Measurements from ENCODE around the gene ADD1. TPM values are rescaled to one million over a fixed set of nuclear protein-coding genes. Genes with fewer than 3 reads are reported as not detected.

The ADD1 gene
- total and polyA plus RNA-seq, 2 of the 13 experiments (the other 11 are each of a cell fraction or from before 2014, with no cell fraction given), result 73.9 to 122 TPM

- H3K4me2 ChIP-seq (ENCODE audit: low read depth, low read length), result no peak overlapping the region
- FAIRE-seq, result no peak
- peaks cover 2% of the 10 kb centered on the region for H3K79me2 ChIP-seq (ENCODE audit: insufficient read depth, low read length)
- no peak overlapping the region for H2AFZ ChIP-seq (ENCODE audit: low read length)
- H3K9ac ChIP-seq (ENCODE audit: insufficient read depth, low read depth, low read length), result no peak overlapping the region
- peaks cover 24 to 45% of the 10 kb centered on the region in 2 experiments for H3K36me3 ChIP-seq (replicated peaks in 1 of 2; ENCODE audit: control insufficient read depth in 1 of 2, insufficient read depth in 2 of 2, low read length in 2 of 2)
- H3K9me3 ChIP-seq (ENCODE audit: low read length), result no peaks in the 10 kb centered on the region
- H3K4me1 ChIP-seq (ENCODE audit: insufficient read depth, low read length), result no peaks in the 10 kb centered on the region
- in situ Hi-C loops (cut with HindIII; ENCODE audit: extremely low pct_ligation_motif_present, low pct_unique_long_range_greater_than_20kb) (no loop called here), intact Hi-C loops (cut with micrococcal nuclease; ENCODE audit: unreplicated experiment) (no loop called here)
- no peak overlapping the region for H3K27ac ChIP-seq (ENCODE audit: extremely low read length, insufficient read depth, low read length)
- no peaks in the 10 kb centered on the region for H3K27me3 ChIP-seq (ENCODE audit: control insufficient read depth in 1 of 2, insufficient read depth in 2 of 2, low read length in 2 of 2)
- no peak for ATAC-seq
- no peak for DNase-seq (ENCODE audit: low spot score)
- WGBS (ENCODE audit: low lambda C conversion rate), result 100% methylated on average over 3 of the region's 3 CpGs
- H3K4me3 ChIP-seq (replicated peaks in 1 of 3; ENCODE audit: insufficient read depth in 1 of 3, low read depth in 2 of 3, low read length in 3 of 3), result no peak overlapping the region
- no peaks in the 10 kb centered on the region for H4K20me1 ChIP-seq (ENCODE audit: insufficient read depth, low read length)
- CTCF ChIA-PET (ENCODE audit: low intra/inter-chr PET ratio, low total read pairs), result no interaction called here
- POLR2A ChIA-PET, result no interaction called here
- BruUV-seq (replicated peaks), result no TSS peak
- TF ChIP-seq YY1 (IDR thresholded peaks at IDR 0.05; ENCODE audit: insufficient read depth, insufficient replicate concordance, low read depth, low read length), result no peak
- no peak for TF ChIP-seq RXRA (CRISPR knock-in tag; IDR thresholded peaks at IDR 0.05)
- no peak for TF ChIP-seq ZNF20 (CRISPR knock-in tag; IDR thresholded peaks at IDR 0.05)
- TF ChIP-seq EP300 (IDR thresholded peaks at IDR 0.05; ENCODE audit: low read depth in 2 of 2, low read length in 2 of 2), result no peak
- TF ChIP-seq EP300 (CRISPR knock-in tag; IDR thresholded peaks at IDR 0.05; ENCODE audit: borderline replicate concordance), result no peak
- no peak for TF ChIP-seq KDM4B (CRISPR knock-in tag; IDR thresholded peaks at IDR 0.05)
- no peak for TF ChIP-seq ETS1 (CRISPR knock-in tag; IDR thresholded peaks at IDR 0.05)
- TF ChIP-seq SMC3 (IDR thresholded peaks at IDR 0.05; ENCODE audit: low read length), result no peak
- TF ChIP-seq ZSCAN21 (CRISPR knock-in tag; IDR thresholded peaks at IDR 0.05; ENCODE audit: borderline replicate concordance), result no peak
- no peak for TF ChIP-seq KLF9 (CRISPR knock-in tag; IDR thresholded peaks at IDR 0.05; ENCODE audit: low read depth)
- no peak for TF ChIP-seq ZNF891 (CRISPR knock-in tag; IDR thresholded peaks at IDR 0.05)
- no peak for TF ChIP-seq TSC22D2 (CRISPR knock-in tag; IDR thresholded peaks at IDR 0.05; ENCODE audit: borderline replicate concordance)
- TF ChIP-seq ZNF839 (CRISPR knock-in tag; IDR thresholded peaks at IDR 0.05; ENCODE audit: borderline replicate concordance), result no peak
- no peak for TF ChIP-seq ZNF251 (CRISPR knock-in tag; IDR thresholded peaks at IDR 0.05)
- no peak for TF ChIP-seq KIAA2018 (CRISPR knock-in tag; IDR thresholded peaks at IDR 0.05; ENCODE audit: borderline replicate concordance)
Observed at GRCh38 chr4:2887343-2887742, 43.7 kb downstream of the ADD1 start.
